Stimulated activated CD8-positive, alpha-beta memory T cell treated with anti-CD3 and anti-CD28 coated beads, Interleukin-12 subunit alpha, Interleukin-12 subunit beta, amount 100 ng/mL, for 4 hours (primary cell): ENCODE data around the gene AGAP3.
"Not testable (repeated sequence)": the region's sequence is repeated elsewhere in the genome, so short reads cannot be mapped to it uniquely, and the experiment has no call there.

Experiments used
- DNase-seq: peaks from one replicate; pipeline ENCODE4 v3.0.0-alpha.2; 2020; ENCODE audit warnings: low read depth

The AGAP3 gene

DNA sequence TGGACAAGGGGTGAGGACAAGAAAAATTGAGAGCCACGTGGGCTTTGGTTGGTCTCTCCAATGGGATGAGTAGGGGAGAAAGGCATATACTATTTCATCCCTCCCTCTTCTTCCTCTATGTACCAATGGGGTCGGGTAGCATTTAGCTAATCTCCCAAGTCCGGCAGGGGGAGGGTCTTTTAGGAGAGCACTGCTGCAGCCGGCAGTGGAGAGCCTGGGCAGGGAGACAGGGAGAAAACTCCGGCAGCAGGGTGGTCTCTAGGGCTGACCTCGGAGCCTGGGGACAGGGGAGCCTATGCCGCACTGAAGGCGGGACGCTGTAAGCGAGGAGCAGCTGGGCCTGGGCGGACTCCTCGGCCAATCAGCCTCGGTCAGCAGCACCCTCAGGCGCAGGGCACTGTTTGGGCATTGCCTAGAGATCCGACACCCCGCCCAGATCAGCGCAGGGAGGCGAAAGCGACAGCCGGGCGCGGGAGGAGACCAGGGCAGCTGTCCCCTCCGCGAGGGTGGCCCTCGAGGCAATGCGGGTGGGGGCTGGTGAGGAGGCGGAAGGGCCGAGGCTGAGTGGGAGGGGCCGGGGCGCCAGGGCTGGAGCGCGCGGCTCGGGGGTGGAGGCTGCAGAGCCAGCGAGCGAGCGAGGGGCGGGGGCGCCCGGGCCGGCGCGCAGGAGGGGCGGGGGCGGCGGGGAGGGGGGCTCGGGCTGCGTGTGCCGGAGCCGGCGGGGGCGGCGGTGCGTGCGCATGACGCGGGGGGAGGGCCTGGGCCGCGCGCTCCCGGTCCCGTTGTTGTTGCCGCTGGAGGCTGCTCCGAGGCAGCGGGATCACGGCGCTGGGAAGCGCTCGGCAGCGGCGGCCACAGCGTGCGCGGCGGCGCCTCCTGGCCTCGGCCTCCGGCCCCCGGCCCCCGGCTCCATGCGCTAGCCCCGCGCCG lies at the start of gene AGAP3:
AGAP3 (plus strand) TSS at position 785 of the 930 bp plus-strand sequence. CDS start 267 bp downstream, outside the sequence.
- DNase-seq: peak; percentile 52

DNA sequence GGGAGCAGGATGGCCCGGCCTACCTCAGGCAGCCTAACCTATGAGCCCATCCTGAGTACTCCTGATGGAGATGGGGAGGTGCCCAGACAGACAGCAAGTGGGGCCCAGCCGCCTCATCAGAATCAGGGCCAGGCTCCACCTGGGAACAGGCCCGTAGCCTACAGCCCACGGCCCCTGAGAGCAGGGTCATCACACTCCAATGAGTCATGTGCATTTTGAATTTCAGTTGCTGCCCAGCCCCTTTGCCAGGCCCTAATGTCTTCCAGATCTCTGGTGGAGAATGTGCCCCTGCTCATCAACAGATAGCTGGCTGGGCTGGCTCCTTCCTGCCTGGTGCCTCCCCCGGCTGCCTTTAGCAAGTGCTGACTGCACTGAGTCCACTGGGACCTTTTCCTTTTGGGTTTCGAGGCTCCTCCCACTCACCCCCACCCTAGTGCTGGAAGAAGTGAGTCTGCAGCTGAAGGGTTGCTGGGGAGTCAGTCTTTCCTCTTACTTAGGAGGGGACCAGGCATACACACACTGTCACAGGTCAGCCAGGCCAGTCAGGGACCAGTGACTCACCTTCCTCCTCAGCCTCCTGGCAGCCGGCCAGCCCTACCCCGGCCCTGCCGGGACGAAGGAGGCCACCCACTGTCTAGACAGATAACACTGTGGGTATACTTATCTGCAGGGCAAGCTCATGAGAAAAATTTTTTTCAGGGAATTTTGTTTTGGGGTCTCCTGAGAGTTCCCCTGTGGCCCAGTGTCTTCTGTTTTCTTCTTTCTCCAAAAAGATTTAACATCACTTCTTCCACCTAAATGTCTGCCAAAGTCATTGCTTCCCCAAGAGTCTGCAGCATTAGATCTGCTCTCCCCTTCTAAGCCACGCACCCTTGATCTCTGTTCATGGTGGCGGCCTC lies 47.1 kb upstream of the AGAP3 start:
- peak; percentile 60 for DNase-seq

DNA sequence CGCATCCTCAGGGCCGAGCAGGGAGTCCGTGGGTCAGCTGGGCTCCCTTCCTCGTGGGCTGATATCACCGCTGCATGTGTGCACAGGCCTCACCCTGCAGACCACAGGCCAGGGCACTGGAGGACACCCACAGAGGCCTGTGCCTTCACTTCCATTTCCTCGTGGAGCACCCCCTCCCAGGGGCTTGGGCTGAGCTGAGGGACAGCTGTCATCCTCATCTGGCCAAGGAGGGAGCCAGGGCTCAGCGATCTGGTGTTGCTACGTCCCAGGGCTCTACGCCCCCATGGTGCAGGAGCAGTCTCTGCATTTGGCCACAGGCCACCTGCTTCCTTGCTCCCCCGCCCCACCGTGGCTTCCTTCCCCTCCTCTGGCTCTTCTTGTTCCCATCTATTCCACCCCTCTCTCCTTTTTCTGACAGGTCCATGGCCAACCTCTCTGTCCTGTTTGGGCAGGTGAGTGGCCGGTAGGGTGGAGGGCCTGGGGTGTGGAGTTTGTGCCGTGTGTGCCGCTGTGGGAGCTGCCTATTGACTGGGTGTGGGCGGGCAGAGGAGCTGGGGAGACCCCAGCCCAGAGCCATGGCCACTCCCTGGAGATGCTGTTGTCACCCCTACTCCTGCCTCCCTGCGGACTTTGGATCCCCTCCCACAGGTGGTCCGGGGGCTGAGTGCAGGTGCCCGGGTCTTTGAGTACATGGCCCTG lies 46.3 kb upstream of the AGAP3 start:
- DNase-seq: no peak

DNA sequence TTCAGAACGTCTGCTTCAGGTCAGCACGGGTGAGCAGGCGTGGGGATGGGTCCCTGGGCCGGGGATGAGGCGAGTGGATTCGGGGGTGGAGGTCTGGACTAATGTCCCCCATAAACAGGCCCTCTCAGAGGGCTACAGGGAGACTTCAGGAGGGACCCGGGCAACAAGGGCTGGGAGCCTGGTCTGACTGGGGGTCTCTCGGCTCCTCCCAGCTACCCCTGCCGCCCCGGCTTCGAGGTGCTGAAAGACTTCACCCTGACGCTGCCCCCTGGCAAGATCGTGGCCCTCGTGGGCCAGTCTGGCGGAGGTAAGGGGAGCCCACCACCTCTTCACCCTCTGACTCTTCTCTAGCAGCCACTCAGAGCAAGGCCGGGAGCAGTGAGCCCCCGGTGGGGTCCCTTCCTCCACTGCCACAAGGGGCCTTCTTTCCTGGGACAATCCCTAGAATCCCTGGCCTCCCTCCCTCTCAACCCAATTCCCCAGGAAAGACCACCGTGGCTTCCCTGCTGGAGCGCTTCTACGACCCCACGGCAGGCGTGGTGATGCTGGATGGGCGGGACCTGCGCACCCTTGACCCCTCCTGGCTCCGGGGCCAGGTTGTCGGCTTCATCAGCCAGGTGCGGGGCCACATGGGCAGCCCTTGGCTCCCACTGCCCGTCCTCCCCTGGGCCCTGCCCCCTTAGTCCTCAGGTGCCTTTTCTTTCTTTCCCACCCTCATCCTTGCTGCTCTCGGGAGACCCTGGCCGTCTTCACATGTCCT lies 45.5 kb upstream of the AGAP3 start:
- DNase-seq: no peak

DNA sequence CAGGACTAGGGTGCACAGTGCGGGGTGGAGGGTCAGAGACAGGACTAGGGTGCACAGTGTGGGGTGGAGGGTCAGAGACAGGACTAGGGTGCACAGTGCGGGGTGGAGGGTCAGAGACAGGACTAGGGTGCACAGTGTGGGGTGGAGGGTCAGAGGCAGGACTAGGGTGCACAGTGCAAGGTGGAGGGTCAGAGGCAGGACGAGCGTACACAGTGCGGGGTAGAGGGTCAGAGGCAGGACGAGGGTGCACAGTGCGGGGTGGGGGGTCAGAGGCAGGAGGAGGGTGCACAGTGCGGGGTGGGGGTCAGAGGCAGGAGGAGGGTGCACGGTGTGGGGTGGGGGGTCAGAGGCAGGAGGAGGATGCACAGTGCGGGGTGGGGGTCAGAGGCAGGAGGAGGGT lies 42.8 kb upstream of the AGAP3 start:
- DNase-seq: not testable (repeated sequence)

DNA sequence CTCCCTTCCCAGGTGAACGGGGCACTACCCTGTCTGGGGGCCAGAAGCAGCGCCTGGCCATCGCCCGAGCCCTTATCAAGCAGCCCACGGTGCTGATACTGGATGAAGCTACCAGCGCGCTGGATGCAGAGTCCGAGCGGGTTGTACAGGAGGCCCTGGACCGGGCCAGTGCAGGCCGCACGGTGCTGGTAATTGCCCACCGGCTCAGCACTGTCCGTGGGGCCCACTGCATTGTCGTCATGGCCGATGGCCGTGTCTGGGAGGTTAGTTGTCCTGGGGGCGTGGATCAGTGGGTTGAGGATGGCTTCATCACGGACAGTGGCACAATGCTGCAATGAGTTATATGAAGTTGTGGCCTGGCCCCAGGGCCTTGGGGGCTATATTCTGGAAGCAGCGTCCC lies 42.3 kb upstream of the AGAP3 start:
- DNase-seq: no peak

DNA sequence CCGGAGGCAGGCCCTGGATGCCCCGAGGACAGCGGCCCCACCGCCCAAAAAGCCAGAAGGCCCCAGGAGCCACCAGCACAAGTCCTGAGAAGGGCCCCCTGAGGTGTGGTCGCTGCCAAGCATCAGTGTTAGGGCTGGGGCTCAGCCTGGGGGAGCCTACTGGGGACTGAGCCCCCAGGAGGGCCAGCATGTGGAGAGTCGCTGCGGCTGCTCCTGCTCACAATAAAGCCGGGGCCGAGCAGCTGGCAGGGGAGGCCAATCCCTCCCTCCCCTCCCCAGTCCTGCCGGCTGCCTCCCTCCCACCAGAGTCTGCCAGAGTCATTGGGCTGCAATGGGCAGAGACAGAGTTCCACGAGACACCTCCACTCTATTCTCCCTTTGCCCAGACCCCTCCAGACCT lies 41.0 kb upstream of the AGAP3 start:
- no peak for DNase-seq

DNA sequence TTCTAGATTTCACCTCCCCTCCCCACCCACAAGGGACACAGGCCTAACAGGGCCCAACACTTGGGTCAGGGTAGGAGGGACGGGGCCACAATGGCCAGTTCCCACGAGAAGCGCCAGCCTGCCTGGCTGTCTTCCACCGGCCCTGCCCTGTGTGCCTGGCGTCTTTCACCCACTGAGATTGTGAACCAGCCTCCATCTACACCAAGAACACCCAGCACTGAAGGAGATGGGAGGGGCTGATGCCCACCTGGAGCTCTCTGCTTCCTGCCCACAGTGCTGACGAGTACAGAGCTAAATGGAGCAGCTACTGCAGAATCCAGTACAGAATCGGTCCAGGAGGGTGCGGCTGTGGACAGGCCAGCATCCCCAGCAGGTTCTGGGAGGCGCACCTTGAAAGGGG lies 40.3 kb upstream of the AGAP3 start:
- DNase-seq: no peak

DNA sequence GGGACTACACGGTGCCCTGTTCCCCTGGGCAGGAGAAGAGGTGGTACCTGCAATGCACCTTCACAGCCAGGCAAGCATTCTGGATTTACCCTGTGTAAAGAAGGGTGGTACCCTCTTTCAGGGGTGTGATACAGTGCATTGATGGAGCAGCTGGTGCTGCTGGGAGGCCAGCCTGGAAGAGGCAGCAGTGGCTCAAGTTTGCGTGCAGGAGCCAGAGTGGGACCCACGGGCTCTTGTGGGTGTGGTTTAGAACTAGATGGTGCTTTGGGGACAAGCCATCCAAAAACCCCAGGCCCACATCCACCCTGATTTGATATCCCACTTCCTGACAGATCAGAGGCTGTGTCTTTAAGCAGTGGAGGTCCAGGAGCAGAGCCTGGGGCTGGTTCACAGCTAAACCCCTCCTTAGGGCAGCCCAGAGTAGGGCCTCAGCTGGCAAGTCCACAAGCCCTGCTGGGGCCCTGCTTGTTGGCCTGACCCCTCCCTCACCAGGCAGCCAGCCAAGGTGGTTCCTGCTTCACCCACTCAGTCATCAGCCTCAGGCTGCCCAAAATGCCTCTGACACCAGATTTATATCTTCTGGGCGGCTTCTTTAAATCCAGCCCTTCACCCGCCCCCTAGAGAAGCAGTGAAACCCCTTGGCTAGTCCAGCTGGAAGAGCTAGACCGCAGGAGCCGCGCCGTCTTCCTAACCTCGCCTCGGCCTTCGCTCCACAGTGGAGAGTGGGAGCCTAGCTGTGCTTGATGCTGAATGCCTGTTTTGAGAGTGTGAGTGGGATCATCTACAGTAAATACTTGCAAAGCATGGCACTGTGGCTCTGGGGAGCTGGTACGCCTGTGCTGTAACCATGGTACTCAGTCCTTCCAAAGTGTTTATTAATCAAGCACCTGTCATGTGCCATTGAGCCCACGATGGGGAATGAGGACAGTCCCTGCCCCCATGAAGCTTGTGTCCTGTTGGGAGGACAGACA lies 39.4 kb upstream of the AGAP3 start:
- no peak for DNase-seq

DNA sequence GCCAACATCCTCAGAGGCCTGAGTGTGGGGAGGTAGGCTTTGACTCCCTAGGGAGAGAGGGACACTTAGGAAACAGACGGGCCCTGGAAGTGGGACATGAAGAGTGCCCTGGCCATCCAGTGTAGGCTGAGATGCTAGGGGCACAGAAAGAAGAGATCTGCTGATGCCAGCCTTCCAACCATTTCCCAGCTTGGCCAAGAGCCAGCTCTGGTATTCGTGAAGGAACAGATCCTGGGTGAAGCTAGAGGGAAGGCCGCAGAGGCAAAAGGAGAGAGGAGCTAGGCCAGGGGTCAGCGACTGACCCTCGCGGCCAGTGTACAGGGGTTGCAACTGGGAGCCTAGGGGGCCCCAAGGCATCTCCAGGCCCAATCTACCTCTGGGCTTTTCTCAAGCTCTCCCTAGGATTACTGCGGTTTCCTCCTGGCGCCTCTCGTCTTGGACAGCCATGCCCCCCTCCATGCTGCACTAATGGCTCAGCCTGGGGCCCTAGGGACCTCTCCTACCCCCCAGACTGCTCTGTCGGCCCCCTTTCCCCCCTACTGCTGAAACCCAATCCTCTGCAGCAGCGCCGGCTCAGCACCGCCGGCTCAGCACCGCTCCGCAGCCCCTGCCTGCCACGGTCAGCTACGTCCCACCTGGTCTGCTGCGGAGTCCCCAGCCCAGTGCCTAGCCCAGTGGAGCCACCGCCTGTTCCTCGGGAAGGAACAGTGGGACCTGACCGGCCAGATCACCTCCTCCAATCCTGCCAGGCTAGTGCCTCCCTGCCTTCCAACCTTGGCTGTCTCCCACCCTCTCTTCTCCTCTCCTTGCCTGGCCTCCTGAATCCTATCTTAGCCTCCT lies 38.1 kb upstream of the AGAP3 start, which contains the start of gene ASIC3:
ASIC3 (plus strand) TSS at position 556 of the 840 bp plus-strand sequence. CDS start 355 bp downstream, outside the sequence.
- no peak for DNase-seq

DNA sequence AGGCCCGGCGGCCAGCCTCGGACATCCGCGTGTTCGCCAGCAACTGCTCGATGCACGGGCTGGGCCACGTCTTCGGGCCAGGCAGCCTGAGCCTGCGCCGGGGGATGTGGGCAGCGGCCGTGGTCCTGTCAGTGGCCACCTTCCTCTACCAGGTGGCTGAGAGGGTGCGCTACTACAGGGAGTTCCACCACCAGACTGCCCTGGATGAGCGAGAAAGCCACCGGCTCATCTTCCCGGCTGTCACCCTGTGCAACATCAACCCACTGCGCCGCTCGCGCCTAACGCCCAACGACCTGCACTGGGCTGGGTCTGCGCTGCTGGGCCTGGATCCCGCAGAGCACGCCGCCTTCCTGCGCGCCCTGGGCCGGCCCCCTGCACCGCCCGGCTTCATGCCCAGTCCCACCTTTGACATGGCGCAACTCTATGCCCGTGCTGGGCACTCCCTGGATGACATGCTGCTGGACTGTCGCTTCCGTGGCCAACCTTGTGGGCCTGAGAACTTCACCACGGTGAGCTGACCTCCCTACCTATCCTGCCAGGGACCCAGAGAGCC lies 37.3 kb upstream of the AGAP3 start:
- no peak for DNase-seq

DNA sequence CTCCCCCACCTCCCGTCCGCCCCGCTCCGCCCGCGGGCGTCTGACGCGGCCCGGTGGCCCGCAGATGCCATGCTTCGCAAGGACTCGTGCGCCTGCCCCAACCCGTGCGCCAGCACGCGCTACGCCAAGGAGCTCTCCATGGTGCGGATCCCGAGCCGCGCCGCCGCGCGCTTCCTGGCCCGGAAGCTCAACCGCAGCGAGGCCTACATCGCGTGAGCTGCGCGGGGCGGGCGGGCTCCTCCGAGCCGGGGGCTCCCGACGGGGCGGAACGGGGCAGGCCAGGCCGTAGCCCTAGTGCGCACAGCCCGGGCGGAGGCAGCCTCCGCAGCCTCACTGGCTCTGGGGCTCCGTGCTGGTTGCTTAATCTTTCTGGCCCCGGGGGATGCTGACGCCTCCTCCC lies 35.2 kb upstream of the AGAP3 start:
- DNase-seq: peak; percentile 23

DNA sequence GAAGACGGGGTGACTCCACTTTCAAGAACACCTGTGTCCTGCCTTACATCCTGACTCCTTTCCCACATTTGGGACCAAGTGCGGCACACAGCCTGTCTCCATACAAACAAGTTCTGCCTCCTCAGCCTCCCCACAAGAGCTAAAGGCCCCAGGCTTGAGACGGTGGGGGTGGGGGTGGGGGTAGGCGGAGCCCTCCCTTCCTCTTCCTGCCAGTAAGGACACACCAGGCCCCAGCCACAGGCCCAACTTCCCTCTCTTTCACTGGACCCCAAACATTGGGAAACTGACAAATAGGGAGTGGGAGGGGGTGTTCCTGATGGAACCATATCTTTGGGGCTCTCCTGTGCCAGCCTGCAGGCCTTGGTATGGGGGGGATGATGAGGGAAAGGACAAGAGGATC lies 33.2 kb upstream of the AGAP3 start:
- DNase-seq: no peak

DNA sequence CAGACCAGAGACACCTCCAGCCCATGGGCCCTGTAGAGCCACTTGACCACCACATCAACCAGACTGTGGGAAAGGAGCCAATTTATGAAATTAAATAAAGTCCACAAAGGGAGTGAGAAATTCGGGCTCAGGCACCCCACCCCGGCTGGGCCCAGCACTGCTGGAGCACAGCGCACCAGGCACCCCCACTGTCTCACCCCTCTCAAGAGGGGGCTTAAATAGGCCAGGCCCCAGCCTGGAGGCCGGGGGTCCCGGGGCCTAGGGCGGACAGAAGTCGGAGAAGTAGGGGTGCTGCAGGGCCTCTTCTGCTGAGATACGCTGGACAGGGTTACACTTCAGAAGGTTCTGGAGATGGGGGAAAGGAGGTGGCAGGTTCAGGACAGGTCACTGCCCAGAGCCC lies 32.5 kb upstream of the AGAP3 start:
- no peak for DNase-seq

DNA sequence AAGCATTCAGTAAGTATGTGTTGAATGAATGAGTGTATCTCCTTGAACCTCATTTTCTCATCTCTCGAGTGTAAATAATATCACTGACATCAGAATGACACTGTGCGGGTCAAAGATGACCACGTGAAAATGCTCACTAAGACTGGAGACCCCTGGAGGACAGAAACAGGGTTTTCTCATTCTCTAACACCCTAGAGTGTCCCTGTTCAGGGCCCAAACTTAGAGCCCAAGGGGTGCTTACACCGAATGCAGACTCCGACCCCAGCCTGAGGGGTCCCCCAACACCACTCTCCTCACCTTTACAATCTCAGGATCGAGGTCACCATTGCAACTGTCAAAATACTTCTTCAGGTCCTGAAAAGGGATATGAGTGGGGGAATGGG lies 30.0 kb upstream of the AGAP3 start:
- no peak for DNase-seq

DNA sequence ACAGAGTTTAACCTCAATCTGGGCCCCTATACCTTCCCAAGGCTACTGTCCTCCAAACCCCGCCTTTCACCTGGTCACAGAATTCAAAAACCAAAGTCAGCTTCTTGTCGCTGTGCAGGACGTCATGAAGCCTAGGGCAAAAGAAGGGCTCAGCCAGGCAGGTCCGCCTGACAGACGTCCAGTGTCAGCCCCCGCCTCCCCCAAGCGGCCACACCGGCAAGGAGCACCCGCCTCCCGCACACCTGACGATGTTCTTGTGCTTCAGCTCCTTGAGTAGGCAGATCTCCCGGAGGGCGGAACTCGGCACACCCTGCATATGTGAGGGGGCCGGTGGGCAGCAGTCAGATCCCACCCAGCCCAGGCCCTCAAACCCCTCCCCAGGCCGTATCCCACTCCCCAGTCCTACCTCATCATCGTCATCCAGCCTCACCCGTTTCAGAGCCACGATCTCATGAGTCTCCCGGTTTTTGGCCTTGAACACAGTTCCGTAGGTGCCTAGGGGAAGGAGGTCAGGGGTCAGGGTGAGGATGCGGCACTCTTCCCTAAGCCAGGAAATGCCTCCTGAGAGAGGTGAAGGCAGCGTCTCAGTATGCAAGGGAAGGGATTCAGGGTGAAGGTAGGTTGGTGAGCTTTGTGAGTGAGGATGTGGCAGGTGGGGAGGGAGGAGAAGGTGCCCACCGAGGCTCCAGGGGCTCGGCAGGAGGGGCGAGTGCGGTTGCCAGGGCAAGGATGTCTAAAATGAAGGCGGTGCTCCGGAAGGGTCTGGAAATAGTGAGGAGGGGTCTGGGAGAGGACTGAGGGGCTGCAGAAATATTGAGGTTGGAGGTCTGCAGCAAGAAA lies 29.4 kb upstream of the AGAP3 start:
- DNase-seq: no peak

DNA sequence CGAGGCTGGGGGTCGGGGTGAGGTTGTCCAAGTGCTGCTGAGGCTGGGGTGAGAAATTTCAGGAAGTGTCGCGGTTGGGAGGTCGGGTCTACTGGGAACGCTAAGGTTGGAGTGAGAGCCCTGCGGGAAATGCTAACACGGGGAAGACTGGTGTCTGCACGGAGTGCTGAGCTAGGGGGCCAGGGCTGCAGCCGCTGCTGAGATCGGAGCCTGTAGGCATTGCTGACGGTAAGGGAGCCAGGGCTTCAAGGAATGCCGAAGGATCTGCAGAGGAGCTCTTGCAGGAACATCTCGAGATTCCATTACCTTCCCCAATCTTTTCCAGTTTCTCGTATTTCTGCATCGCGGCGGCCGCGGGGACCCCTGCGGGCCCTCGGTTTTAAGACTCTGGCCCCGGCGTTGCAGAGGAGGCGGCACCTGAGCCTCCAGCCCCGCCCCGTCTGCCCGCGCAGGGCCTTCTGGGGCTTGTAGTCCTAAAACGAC lies 28.7 kb upstream of the AGAP3 start, which contains the start of gene CDK5:
CDK5 (minus strand) TSS at position 392 of the 483 bp plus-strand sequence; CDS start at position 343, 49 bp downstream.
- DNase-seq: no peak
